Measurements from ENCODE around the gene TNFRSF8.

Gene TNFRSF8

GRCh38 chr1:12060500-12060899, 2.6 kb upstream of the TNFRSF8 start:
- no peak for DNase-seq (ENCODE audit: low spot score)

GRCh38 chr1:12064073-12064969, 1.2 kb downstream of the TNFRSF8 start:
- DNase-seq (ENCODE audit: low spot score) = no peak

- DNase-seq (ENCODE audit: low spot score) = no peak
Observed at GRCh38 chr1:12065872-12066271, 2.8 kb downstream of the TNFRSF8 start.

- no peak for DNase-seq (ENCODE audit: low spot score)
Observed at GRCh38 chr1:12067900-12068821, 5.1 kb downstream of the TNFRSF8 start.

- DNase-seq (ENCODE audit: low spot score) = no peak
Observed at GRCh38 chr1:12069623-12070244, 6.6 kb downstream of the TNFRSF8 start.

GRCh38 chr1:12071892-12072291, 8.8 kb downstream of the TNFRSF8 start:
- no peak for DNase-seq (ENCODE audit: low spot score)

- DNase-seq (ENCODE audit: low spot score) = no peak
Observed at GRCh38 chr1:12072741-12073140, 9.6 kb downstream of the TNFRSF8 start.

GRCh38 chr1:12073796-12074195, 10.7 kb downstream of the TNFRSF8 start:
- DNase-seq (ENCODE audit: low spot score) = no peak

- no peak for DNase-seq (ENCODE audit: low spot score)
Observed at GRCh38 chr1:12075195-12076114, 12.4 kb downstream of the TNFRSF8 start.

GRCh38 chr1:12076425-12077005, 13.4 kb downstream of the TNFRSF8 start:
- DNase-seq (ENCODE audit: low spot score) = no peak

GRCh38 chr1:12078575-12078937, 15.5 kb downstream of the TNFRSF8 start:
- no peak for DNase-seq (ENCODE audit: low spot score)

- peak; percentile 46 for DNase-seq (ENCODE audit: low spot score)
Observed at GRCh38 chr1:12078938-12079861, 16.1 kb downstream of the TNFRSF8 start.

- no peak for DNase-seq (ENCODE audit: low spot score)
Observed at GRCh38 chr1:12080156-12080555, 17.1 kb downstream of the TNFRSF8 start.

- no peak for DNase-seq (ENCODE audit: low spot score)
Observed at GRCh38 chr1:12080773-12081556, 17.9 kb downstream of the TNFRSF8 start.

GRCh38 chr1:12081648-12082396, 18.7 kb downstream of the TNFRSF8 start:
- no peak for DNase-seq (ENCODE audit: low spot score)

GRCh38 chr1:12082988-12083387, 19.9 kb downstream of the TNFRSF8 start:
- no peak for DNase-seq (ENCODE audit: low spot score)

GRCh38 chr1:12083766-12084165, 20.7 kb downstream of the TNFRSF8 start:
- DNase-seq (ENCODE audit: low spot score) = no peak

- no peak for DNase-seq (ENCODE audit: low spot score)
Observed at GRCh38 chr1:12085643-12086260, 22.6 kb downstream of the TNFRSF8 start.

All from CD4-positive, alpha-beta T cell treated with Interleukin-15 for 4 hours (primary cell).